HL-60 (cell line): ENCODE data around the gene PLAAT2.

ENCODE experiments used
- GABPA ChIP-seq: IDR thresholded peaks from 2 replicates; pipeline ENCODE4 v1.6.1; 2012; ENCODE audit warnings: low read depth
- POLR2AphosphoS5 ChIP-seq: IDR thresholded peaks from 2 replicates; pipeline ENCODE4 v1.6.1; 2012; ENCODE audit warnings: low read depth
- SPI1 ChIP-seq: IDR thresholded peaks from 2 replicates; pipeline ENCODE4 v1.6.1; 2012; ENCODE audit warnings: low read depth, mild to moderate bottlenecking, borderline replicate concordance
- TF ChIP-seq, protein P1 (sequence below): IDR thresholded peaks from one replicate; pipeline ENCODE4 v1.5.1; 2011; ENCODE audit warnings: low read length, control low read depth, inconsistent platforms; ENCODE audit not compliant: insufficient read depth
- TF ChIP-seq, protein P2 (sequence below): IDR thresholded peaks from 2 replicates; pipeline ENCODE4 v1.6.1; 2012; ENCODE audit warnings: low read depth; ENCODE audit not compliant: insufficient replicate concordance

DNA sequence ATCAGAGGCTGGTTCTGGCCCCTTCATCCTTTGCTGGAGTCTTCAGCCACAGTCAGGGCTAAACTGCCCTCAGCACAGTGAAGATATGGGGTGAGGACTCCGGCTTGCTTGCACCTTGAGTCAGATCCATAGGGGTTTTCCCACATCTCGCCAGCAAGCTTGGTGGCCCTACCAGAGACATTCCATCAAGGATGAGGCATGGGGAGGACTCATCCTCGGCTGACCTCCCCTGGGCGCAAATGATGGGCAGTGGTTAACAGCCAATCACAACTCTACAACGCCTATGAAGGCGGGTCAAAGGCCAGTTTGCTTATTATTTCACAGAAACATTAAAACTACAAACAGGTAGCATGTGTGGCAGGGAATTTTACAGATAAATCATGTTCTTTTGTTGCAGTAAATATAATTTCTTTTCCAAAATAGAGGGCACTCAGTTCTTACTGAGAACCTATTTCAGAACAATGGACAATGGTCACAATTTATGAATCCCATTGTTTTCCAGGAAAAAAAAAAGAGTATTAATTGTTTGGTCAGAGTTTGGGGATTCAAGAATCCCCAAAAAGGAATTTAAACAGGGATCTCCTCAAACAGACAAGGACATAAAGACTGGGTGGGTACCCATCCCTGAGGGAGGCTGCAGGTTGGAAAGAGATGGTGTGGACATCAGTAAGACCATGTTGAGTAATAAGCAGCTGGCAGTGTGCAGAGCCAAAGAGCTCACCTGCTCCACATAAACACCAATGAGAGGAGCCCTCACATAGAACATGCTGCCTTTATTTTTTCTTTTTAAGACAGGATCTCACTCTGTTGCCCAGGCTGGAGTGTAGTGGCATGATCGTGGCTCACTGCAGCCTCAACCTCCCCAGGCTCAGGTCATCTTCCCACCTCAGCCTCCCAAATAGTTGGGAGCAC is 36.3 kb upstream of the PLAAT2 start:
- TF ChIP-seq, protein P1, sequence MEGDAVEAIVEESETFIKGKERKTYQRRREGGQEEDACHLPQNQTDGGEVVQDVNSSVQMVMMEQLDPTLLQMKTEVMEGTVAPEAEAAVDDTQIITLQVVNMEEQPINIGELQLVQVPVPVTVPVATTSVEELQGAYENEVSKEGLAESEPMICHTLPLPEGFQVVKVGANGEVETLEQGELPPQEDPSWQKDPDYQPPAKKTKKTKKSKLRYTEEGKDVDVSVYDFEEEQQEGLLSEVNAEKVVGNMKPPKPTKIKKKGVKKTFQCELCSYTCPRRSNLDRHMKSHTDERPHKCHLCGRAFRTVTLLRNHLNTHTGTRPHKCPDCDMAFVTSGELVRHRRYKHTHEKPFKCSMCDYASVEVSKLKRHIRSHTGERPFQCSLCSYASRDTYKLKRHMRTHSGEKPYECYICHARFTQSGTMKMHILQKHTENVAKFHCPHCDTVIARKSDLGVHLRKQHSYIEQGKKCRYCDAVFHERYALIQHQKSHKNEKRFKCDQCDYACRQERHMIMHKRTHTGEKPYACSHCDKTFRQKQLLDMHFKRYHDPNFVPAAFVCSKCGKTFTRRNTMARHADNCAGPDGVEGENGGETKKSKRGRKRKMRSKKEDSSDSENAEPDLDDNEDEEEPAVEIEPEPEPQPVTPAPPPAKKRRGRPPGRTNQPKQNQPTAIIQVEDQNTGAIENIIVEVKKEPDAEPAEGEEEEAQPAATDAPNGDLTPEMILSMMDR: no peak
- TF ChIP-seq POLR2AphosphoS5 (no peak), GABPA (no peak), SPI1 (no peak)
- TF ChIP-seq, protein P2, sequence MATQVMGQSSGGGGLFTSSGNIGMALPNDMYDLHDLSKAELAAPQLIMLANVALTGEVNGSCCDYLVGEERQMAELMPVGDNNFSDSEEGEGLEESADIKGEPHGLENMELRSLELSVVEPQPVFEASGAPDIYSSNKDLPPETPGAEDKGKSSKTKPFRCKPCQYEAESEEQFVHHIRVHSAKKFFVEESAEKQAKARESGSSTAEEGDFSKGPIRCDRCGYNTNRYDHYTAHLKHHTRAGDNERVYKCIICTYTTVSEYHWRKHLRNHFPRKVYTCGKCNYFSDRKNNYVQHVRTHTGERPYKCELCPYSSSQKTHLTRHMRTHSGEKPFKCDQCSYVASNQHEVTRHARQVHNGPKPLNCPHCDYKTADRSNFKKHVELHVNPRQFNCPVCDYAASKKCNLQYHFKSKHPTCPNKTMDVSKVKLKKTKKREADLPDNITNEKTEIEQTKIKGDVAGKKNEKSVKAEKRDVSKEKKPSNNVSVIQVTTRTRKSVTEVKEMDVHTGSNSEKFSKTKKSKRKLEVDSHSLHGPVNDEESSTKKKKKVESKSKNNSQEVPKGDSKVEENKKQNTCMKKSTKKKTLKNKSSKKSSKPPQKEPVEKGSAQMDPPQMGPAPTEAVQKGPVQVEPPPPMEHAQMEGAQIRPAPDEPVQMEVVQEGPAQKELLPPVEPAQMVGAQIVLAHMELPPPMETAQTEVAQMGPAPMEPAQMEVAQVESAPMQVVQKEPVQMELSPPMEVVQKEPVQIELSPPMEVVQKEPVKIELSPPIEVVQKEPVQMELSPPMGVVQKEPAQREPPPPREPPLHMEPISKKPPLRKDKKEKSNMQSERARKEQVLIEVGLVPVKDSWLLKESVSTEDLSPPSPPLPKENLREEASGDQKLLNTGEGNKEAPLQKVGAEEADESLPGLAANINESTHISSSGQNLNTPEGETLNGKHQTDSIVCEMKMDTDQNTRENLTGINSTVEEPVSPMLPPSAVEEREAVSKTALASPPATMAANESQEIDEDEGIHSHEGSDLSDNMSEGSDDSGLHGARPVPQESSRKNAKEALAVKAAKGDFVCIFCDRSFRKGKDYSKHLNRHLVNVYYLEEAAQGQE: no peak
